Adrenal gland (tissue), 12 donors: ENCODE data around the gene UBE4B. TPM values are rescaled to one million over a fixed set of nuclear protein-coding genes. Genes with fewer than 3 reads are reported as not detected.

Experiments
- DNase-seq, 7 donors: peaks; one replicate each; pipeline ENCODE4 v3.0.0-alpha.2; 2019 to 2020
- H3K27ac ChIP-seq, 5 donors: fragments of 200-600 bp; sonication (generic) in 4 of 5; 1 replicate in 3 of 5; 2 replicates in 2 of 5; pipeline versions ENCODE4 v1.5.1 to v1.8.0; 2016 to 2020; ENCODE audit warnings: mild to moderate bottlenecking in 1 of 5
- H3K27me3 ChIP-seq: fragments of 200-600 bp; 2 replicates; pipeline ENCODE4 v1.8.0; 2021
- H3K36me3 ChIP-seq, 2 donors: fragments of 200-600 bp; replicated peaks in 1 of 2; 1 replicate in 1 of 2; 2 replicates in 1 of 2; pipeline versions ENCODE4 v1.5.1 to v1.8.0; 2018 to 2022
- H3K4me1 ChIP-seq, 2 donors: fragments of 200-600 bp; replicated peaks in 1 of 2; 1 replicate in 1 of 2; 2 replicates in 1 of 2; pipeline versions ENCODE4 v1.5.1 to v1.8.0; 2018 to 2021
- H3K4me3 ChIP-seq, 4 donors: fragments of 200-600 bp; sonication (generic) in 3 of 4; one replicate each; pipeline ENCODE4 v1.5.1; 2016 to 2018
- H3K9me3 ChIP-seq, 3 donors: fragments of 200-600 bp; sonication (generic) in 1 of 3; replicated peaks in 1 of 3; 1 replicate in 2 of 3; 2 replicates in 1 of 3; pipeline versions ENCODE4 v1.5.1 to v1.8.0; 2016 to 2021
- CTCF ChIP-seq, 6 experiments: fragments of 450-650 bp in 4 of 6; fragments of 200-600 bp in 2 of 6; sonication (generic) in 1 of 6; IDR thresholded peaks; 1 replicate in 5 of 6; 2 replicates in 1 of 6; pipeline versions ENCODE4 v1.5.1 to v1.8.0; 2016 to 2021; ENCODE audit warnings: antibody characterized with exemption in 6 of 6, mild to moderate bottlenecking in 2 of 6, moderate library complexity in 1 of 6
- POLR2A ChIP-seq, 2 donors: fragments of 450-650 bp; IDR thresholded peaks; one replicate each; pipeline ENCODE4 v1.6.1; 2017; ENCODE audit warnings: antibody characterized with exemption in 2 of 2, mild to moderate bottlenecking in 2 of 2, moderate library complexity in 1 of 2
- WGBS, 4 donors: extraction: QIAGEN DNeasy Blood & Tissue Kit in 2 of 4; methylation state at CpG; one replicate each; pipeline versions ENCODE4 v1.1.5 to v1.1.7; 2013 to 2017; 5-methylcytosine and 5-hydroxymethylcytosine counted together
- intact Hi-C, 2 donors: fragments of 100-400 bp; cut with DNase I; formaldehyde crosslinking; loops; one replicate each; pipeline versions ENCODE4 v1.14.1 to v1.15.0; 2022 to 2023
- polyA plus RNA-seq, 3 donors: library from polyadenylated mRNA; stranded (reverse); fragments of 200-250 nt in 2 of 3; fragments of 350-450 nt in 1 of 3; fragmentation: Illumina TruSeq in 1 of 3; extraction: RNeasy Lipid Tissue Mini Kit (QIAGEN cat#74804) in 1 of 3; gene quantifications; one replicate each; pipeline ENCODE4 v1.2.3, GENCODE V29; 2013 to 2014
- total RNA-seq, 9 donors: library from RNA; depleted of rRNA in 4 of 9; stranded (reverse); fragments of >200 nt in 4 of 9; fragments of 120-200 nt in 1 of 9; fragmentation: NEBNext Ultra II Directional in 1 of 9; extraction: Animal tissue kit (Norgen Biotek cat#: 25700) in 1 of 9; gene quantifications; one replicate each; pipeline versions ENCODE4 v1.1.0 to v1.2.4, GENCODE V29; 2013 to 2023
- donor health status: healthy with polysubstance abuse.
- donor health status: Bipolar disorder and iron deficiency.
- donor health status: DM: yes; HTN: yes; CAD: no.
- donor health status: DM: no; HTN: no; CAD: no.
- donor health status: DM: no; HTN: no; CAD: no.
- donor health status: DM: yes; HTN: yes; CAD: no.

UBE4B gene
- total and polyA plus RNA-seq, 12 donors: 18.7 to 87.1 (median 57.8) TPM

GRCh38 chr1:10128101-10128765 lies 95.5 kb downstream of the UBE4B start:
- WGBS, 4 donors: 84 to 88% (median 86%) methylated on average over 7 to 9 of the region's 9 CpGs
- DNase-seq: no peak
- Histone ChIP-seq H3K36me3 (peaks cover 0 to 58% of the 10 kb centered on the region in 2 donors), H3K4me3 (no peak overlapping the region), H3K4me1 (no peaks in the 10 kb centered on the region), H3K27me3 (no peaks in the 10 kb centered on the region), H3K27ac (no peak overlapping the region), H3K9me3 (no peaks in the 10 kb centered on the region)
- TF ChIP-seq POLR2A (IDR thresholded peaks at IDR 0.05) (no peak), CTCF (IDR thresholded peaks at IDR 0.05) (no peak)
- intact Hi-C loops: no loop called here

GRCh38 chr1:10132316-10132715 lies 99.6 kb downstream of the UBE4B start:
- no peak overlapping the region for H3K4me3 ChIP-seq
- H3K27me3 ChIP-seq: no peaks in the 10 kb centered on the region
- intact Hi-C loops: no loop called here
- H3K27ac ChIP-seq: no peak overlapping the region
- DNase-seq: no peak
- TF ChIP-seq CTCF (IDR thresholded peaks at IDR 0.05): no peak
- TF ChIP-seq POLR2A (IDR thresholded peaks at IDR 0.05): no peak
- H3K36me3 ChIP-seq: peaks cover 0 to 87% of the 10 kb centered on the region in 2 donors
- no peaks in the 10 kb centered on the region for H3K4me1 ChIP-seq
- H3K9me3 ChIP-seq: no peaks in the 10 kb centered on the region
- WGBS, 4 donors: 95 to 99% (median 97%) methylated on average over 6 of the region's 6 CpGs

- Histone ChIP-seq H3K4me3 (no peak overlapping the region), H3K4me1 (no peaks in the 10 kb centered on the region), H3K9me3 (no peaks in the 10 kb centered on the region), H3K27me3 (no peaks in the 10 kb centered on the region), H3K27ac (no peak overlapping the region), H3K36me3 (peaks cover 0 to 88% of the 10 kb centered on the region in 2 donors)
- intact Hi-C loops: no loop called here
- no peak for TF ChIP-seq POLR2A (IDR thresholded peaks at IDR 0.05)
- no peak for DNase-seq
- WGBS, 4 donors: 90 to 93% (median 92%) methylated on average over 10 of the region's 10 CpGs
Measured at GRCh38 chr1:10132852-10133251, 100.1 kb downstream of the UBE4B start.

- Histone ChIP-seq H3K27ac (no peak overlapping the region), H3K9me3 (no peaks in the 10 kb centered on the region), H3K27me3 (no peaks in the 10 kb centered on the region), H3K36me3 (peaks cover 0 to 46% of the 10 kb centered on the region in 2 donors), H3K4me1 (no peaks in the 10 kb centered on the region), H3K4me3 (no peak overlapping the region)
- TF ChIP-seq POLR2A (IDR thresholded peaks at IDR 0.05) (no peak), CTCF (IDR thresholded peaks at IDR 0.05) (no peak)
- WGBS, 4 donors: 96 to 100% (median 98%) methylated on average over 3 of the region's 3 CpGs
- no peak for DNase-seq
- intact Hi-C loops: no loop called here
Measured at GRCh38 chr1:10140981-10141380, 108.2 kb downstream of the UBE4B start.

GRCh38 chr1:10143961-10144485 lies 111.3 kb downstream of the UBE4B start:
- intact Hi-C loops: no loop called here
- H3K36me3 ChIP-seq: peaks cover 0 to 41% of the 10 kb centered on the region in 2 donors
- WGBS, 4 donors: 86 to 92% (median 89%) methylated on average over 7 of the region's 7 CpGs
- H3K27ac ChIP-seq: no peak overlapping the region
- TF ChIP-seq POLR2A (IDR thresholded peaks at IDR 0.05) (no peak), CTCF (IDR thresholded peaks at IDR 0.05) (no peak)
- H3K4me3 ChIP-seq: no peak overlapping the region
- H3K9me3 ChIP-seq: no peaks in the 10 kb centered on the region
- no peaks in the 10 kb centered on the region for H3K27me3 ChIP-seq
- DNase-seq: no peak
- no peaks in the 10 kb centered on the region for H3K4me1 ChIP-seq
